ENCODE results near the gene SYNDIG1.

Gene SYNDIG1

DNA sequence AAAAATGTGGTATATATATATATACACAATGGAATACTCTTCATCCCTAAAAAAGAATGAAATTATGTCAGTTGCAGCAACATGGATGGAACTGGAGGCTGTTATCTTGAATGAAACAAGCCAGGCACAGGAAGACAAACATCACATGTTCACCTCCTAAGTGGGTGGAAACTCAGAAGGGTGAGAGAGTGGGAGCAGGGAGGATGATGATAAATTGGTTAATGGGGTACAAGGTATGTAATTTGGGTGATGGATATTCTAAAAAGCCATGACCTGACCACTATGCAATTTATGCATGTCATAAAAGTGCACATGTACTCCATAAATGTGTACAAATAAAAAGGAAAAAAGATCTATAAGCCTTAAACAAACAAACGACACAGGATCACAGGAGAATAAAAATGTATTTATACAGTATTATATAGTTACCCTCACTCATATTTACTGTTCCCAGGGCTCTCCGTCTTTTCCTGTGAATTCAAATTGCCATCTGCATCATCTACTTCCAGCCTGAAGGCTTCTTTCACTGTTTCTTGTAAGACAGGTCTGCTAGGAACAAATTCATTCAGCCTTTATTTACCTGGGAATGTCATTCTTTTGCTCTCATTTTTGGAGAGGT is 89.8 kb downstream of the SYNDIG1 start:
- no peak for FAIRE-seq
- DNase-seq (ENCODE audit: low spot score), result no peak

DNA sequence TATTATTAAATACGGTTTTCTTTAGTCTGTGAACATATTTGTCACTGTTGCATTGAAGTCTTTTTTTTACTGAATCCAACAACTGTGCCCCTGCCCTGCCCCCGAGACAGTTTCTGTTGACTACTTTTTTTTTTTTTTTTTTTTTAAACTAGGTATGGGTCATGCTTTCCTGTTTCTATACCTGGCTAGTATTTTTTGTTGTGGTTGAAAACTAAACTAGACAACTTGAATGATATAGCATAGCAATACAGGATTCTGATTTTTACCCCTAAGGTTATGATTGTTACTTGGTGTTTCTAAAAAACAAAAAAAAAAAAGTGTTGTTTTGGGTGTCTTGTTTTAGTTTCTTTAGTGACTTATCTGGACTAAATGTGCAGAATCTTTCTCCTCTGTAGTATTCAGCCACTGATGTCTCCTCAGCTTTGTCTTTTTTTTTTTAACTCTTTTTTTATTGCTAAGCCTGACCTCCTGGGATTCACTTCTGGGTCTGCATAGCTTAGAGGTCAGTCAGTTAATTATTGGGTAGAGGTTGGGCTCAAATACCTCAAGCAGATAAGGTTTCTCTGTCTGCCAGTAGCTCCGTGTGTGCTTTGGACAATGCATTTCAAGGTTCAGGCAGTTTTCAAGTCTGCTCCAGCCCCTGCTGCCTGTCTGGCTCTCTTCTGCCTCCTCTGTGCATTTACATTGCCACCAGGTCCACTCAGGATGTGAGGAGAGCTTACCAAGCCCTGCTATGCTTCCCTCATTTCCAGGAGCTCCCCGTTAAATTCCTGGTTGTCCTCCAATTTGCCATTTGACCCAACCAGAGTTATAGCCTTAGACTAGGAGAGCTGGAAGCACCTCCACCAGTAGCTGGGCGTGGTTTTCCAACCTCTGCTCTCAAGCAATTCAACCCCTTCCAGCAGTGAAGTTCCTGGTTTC is 91.4 kb downstream of the SYNDIG1 start:
- DNase-seq (ENCODE audit: low spot score) (no peak), FAIRE-seq (no peak)

DNA sequence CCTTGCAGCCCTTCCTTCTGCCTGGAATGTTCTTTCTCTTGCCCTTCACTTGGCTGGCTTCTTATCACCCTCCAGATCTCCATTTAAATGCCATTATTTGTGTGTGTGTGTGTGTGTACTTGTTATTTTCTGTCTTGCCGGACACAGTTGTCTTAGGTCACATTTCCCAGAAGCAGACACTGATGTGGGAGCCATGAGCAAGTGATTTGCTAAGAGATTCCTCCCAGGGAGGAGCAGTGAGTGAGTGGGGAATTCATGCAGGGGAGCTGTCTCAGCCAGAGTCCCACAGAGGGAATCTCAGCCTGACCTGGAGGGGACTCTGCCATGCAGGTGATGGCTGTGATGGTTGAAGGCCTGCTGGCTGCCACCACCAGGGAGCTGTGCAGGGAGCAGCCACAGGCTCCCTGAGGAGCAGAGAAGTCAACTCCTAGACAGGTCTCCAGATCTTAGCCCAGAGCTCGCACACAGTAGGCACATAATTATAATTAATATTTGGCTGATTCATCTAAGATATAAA is 96.5 kb downstream of the SYNDIG1 start:
- DNase-seq (ENCODE audit: low spot score) (no peak), FAIRE-seq (no peak)

DNA sequence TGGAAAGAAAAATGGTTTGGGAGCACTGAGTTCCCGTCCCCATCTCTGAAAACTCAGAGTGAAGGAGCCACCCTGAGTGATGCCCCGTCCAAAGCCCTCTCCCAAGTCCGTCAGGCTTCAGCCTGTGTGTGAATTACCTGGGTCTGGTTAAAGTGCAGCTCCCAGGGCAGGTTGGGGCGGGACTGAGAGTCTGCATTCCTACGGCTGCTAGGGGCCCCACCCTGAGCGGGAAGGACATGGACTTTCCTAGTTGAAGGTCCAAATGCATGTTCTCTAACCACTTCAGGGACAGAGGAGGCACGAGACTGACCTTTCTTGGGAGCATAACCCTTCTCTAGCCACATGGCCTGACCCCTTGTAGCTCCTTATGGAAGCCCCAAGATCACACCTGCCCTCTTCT is 97.2 kb downstream of the SYNDIG1 start:
- no peak for DNase-seq (ENCODE audit: low spot score)
- FAIRE-seq, result no peak

DNA sequence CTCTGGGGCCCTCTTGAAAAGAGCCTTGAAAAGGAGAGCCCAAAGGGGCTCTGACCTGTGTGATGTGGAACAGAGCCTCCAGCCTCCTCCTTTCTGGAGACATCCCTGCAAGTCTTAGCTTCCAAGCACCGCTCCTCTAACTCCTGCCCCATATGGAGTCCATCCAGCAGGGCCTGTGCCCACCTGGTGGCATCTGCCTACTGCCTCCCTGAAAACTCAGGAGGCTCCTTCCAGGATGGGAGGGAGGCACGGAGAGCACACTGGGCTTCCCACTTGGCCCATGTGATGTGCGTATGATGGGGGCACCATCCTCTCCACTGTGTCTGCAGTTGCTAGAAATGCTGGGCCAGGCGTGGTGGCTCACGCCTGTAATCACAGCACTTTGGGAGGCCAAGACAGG is 98.1 kb downstream of the SYNDIG1 start:
- FAIRE-seq (no peak), DNase-seq (ENCODE audit: low spot score) (no peak)

DNA sequence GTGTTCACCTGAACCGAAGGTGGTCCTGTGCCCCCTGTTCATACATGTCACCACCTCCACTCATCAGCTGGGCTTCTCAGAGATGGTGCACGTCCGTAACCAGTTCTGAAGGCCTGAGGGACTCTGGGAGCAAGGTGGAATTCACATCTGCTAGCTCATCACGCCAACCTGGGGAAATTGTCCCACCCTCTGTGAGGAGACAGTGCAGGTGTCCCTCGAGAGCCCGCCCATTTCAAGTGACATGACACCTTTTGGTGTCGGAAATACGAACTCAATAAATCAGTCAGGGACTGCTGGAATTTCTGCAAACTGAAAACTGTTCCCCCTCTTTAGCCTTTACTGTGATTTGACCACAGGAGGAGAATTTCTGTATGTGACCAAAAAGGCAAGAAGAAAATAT is 99.4 kb downstream of the SYNDIG1 start:
- FAIRE-seq, result no peak

DNA sequence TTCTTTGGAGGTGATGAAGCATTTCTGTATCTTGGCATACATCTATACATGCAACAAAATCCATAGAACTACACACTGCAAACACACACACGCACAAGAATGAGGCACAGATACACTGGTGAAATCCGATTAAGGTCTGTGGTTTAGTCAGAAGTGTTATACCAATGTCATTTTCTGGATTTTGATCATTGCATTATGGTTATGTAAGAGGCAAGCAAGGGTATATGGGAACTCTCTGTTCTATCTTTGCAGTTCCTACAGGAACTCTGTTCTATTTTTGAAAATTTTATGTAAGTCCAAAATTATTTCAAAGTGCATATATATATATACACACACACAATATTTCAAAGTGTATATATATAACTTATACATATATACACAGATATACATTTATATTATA is 101.7 kb downstream of the SYNDIG1 start:
- FAIRE-seq, result no peak
- no peak for DNase-seq (ENCODE audit: low spot score)

More for the DNA sequence above, 99.4 kb downstream of the SYNDIG1 start:
- no peak for DNase-seq (ENCODE audit: low spot score)

DNA sequence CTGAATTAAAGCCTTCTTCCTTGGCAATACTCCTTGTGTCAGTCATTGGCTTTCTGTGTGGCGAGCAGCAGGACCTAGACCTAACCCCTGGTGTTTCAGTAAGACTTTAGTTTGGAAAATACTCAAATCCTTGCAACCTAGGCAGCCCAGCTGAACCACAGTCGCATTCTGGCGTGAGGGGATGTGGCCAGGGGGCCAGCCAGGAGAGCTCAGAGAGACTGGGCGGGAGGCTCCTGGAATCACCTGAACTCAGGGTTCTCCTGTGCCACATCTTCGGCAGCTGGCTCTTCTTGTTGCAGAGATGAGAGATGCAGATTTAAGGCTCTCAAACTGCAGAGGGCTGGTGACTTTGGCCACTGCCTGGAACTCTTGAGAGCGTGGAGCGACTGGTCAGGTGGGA is 102.7 kb downstream of the SYNDIG1 start:
- FAIRE-seq (no peak), DNase-seq (ENCODE audit: low spot score) (no peak)

DNA sequence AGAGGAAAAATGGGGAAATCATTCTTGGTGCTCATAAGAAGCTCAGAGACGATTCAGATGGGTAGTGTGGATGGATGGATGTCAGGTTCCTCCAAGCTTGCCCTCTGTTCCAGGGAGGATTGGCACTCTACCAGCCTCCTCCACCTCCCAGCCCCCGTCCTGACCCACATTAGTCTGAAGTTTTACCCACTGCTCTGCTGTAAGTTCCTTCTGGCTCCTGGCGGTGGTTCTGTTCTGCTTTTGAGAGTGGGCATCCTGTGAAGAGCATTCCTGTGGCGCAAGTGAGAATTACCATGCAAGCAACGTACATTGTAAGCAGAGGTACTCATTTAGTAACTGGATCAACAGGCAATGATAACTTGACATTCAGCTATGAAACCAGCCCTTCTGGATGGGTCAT is 103.4 kb downstream of the SYNDIG1 start:
- DNase-seq (ENCODE audit: low spot score) (no peak), FAIRE-seq (no peak)

DNA sequence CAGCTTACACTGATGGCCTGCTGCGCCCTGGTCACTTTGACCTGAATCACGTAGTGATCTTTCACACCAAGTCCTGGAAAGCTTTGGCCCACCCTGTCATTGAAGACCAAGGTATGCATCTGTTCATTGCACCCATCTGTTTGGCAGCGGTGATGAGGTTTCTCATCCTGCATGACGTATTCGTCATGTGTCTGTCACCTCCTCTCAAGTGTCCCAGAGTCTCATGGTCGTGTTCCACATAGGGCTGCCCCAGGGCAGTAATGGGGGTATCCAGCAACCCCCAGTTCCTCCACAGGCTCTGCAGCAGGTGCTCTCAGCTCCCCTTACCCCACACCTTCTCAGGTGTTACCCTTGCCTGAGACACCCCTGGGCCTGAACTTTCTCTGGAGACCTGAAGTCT is 104.1 kb downstream of the SYNDIG1 start:
- DNase-seq (ENCODE audit: low spot score) (no peak), FAIRE-seq (no peak)

DNA sequence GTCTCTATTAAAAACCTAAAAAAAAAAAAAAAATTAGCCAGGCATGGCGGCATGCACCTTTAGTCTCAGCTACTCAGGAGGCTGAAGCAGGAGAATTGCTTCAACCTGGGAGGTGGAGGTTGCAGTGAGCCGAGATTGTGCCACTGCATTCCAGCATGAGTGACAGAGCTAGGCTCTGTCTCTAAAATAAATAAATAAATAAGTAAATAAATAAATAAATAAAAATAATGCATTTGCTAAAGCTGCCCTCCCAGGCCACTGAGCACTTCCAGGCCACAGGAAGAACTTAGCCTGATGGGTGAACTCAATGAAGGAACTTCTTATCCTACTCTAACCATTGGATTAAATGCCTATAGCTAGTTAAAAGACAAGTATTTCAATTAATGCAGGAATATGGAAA is 104.9 kb downstream of the SYNDIG1 start:
- FAIRE-seq (no peak), DNase-seq (ENCODE audit: low spot score) (no peak)

DNA sequence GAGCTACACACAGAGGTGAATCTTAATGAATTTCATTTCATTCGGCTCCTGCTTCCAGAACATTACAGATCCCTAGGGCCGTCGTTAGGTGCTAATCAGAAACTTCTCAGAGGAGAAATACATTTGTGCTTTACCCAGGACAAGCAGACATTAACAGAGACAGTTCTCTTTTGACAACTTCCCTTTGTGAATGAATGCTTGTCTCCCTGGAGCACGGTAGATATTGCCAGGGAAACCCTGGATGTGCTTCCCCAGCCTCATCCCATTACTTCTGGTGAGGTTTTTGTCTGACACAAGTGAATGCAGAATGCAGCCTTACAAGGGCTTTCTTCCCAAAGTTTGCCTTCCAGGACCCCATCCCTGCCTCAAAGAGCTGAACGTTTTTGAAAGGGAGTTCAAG is 105.4 kb downstream of the SYNDIG1 start:
- DNase-seq (ENCODE audit: low spot score) (no peak), FAIRE-seq (no peak)

DNA sequence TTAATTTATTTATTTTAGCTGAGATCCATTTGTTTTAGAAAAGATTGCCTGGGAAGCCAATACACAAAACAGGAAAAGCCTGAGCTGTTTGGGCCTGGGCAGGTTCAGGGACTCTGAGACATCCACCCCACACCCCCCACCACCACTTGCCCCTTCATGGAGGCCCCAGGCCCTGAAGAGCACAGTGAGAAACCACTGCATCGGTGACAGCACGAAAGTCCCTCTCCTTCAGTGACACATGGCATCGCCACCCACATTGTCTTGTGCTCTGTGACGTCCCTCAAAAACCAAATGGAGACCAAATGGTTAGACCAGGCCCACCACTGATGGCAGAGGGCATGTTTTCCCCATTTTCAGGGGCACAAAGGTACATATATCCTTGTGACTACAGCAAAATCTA is 106.4 kb downstream of the SYNDIG1 start:
- DNase-seq (ENCODE audit: low spot score) (no peak), FAIRE-seq (no peak)

DNA sequence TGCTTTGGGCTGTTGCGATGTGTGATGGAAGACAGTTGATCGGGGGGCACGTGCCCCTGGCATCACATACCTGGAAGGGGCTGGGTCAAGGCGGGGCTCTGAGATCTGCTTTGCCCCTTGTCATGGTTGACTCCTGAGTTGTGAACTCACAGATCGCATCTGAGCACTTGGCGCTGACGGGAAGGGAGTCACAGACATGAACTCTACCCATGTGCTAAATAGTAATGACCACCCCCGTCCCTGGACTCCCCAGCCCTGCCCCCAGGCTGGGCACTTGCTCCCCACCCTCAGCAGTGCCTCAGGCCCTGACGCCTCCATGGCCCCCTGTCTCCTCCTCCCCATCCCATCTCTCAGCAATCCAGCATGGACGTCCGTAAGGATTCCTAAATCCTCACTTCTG is 107.0 kb downstream of the SYNDIG1 start:
- no peak for FAIRE-seq
- no peak for DNase-seq (ENCODE audit: low spot score)

DNA sequence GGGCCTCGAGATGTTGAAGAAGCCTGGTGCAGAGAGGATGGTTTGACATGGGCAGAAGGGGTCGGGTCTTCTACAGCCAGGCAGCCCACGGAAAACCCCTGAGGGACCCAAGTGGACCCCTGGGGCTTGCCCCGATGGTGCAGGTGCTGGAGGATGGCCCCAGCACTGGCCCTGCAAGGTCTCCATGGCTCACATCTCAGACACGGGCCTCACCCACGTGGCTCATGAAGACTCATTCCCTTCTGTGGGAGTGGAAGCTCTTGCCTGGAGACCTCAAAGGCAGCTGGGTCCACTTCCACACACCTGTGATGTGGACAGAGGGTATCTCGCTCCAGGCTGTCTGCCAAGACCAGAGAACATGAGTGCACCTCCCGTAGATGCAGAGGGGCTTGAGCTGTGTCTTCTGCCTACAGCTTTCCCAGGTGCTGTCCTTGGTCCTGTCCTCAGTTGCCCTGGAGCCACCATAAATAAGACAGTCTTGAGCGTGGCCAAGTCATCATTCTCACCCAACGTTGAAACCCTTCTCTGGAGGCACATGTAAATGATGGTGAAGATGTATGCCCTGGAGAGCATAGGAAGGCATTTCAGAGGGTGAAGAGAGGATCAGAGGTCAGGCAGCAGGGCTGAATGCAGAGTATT is 108.0 kb downstream of the SYNDIG1 start:
- DNase-seq (ENCODE audit: low spot score) (no peak), FAIRE-seq (no peak)

DNA sequence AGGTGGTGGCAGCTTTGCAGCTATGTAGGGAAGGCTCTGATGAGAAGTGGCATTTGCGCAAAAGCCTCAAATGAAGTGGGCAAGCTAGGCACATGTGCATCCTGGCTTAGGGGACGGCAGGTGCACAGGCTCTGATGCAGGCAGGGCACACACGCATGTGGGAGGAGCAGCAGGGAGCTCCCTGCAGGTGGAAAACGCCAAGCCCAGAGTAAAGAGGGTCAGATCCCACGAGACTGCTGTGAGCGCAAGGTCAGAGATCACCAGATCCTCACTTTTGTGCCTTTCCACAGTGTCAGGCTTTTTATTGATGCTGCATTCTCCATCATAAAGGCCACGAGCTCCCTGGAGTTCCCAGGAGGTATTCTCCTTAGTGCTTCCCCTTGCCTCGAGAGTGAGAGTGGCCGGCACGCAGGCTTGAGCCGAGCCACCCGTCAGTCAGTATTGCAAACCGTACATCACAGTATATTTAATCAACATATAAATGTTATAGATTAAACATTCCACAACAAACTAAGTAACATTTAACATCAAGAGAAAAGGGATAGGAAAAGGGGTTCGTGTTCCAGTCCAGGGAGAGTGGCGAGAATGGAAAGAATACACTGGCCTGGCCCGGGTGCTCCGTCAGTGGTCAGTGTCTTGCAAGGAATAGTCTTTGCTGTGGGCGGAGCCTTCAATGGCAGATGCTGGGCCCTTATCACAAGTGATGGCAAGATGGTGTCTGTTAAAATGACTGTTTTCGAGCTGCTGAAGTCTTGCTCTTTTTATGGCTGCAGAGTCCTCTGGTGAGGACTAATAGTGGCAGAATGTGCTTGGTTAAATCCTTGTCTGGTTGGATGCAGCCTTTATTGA is 109.4 kb downstream of the SYNDIG1 start:
- FAIRE-seq (no peak), DNase-seq (ENCODE audit: low spot score) (no peak)

DNA sequence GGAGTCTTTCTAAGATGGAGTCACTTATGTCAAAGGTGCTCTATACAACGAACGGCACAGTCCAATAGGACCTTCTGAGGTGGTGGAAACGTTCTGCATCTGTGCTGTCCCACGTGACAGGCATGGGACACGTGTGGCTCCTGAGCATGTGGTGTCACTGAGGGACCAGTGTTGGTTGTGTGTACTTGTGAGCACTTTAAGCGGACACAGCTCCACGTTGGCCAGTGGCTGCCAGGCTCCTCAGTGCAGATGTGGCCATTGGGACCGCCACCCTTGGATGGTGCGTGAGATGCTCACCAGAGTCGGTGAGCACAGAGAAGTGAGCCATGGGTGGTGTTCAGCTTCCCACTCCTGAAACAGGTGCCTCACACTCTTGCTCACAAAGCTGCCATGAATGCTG is 110.0 kb downstream of the SYNDIG1 start:
- FAIRE-seq (no peak), DNase-seq (ENCODE audit: low spot score) (no peak)

DNA sequence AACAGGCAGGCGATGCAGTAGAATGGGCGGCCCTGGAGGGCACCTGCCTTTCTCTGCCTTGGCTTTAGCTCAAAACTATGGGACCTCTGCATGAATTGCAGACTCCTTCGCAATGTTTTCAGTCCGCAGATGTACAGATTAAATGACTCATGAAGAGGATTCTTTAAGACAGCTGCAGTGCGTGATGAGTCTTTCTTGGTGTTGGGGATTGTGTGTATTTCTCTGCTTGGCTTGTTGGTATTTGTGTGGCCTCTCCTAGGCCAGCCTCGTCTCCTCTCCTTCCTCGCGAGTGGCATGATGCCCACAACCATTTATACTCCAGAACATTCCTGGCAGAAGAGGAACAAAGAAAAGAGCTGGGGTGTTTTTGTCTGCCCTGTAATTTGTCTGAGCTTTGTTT is 110.6 kb downstream of the SYNDIG1 start:
- FAIRE-seq (no peak), DNase-seq (ENCODE audit: low spot score) (no peak)

DNA sequence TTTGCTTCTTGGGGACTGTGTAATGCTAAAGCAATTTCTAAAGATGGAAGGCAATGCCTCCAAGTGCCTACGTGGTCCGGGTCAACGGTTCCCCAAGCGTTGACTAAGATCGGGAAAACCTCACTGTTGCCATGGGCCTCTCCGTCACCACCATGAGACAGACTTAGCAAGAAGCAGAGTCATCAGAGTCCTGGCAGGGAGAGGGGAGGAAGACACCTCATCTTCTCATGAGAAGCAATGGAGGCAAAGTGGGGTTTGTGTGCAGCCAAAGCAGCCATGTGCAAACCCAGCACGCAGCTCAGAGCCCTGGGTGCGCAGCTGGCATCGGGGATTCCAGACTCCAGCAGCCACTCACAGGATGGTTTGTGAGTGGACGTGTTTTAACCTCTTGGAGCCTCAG is 111.4 kb downstream of the SYNDIG1 start:
- DNase-seq (ENCODE audit: low spot score), result no peak
- no peak for FAIRE-seq

DNA sequence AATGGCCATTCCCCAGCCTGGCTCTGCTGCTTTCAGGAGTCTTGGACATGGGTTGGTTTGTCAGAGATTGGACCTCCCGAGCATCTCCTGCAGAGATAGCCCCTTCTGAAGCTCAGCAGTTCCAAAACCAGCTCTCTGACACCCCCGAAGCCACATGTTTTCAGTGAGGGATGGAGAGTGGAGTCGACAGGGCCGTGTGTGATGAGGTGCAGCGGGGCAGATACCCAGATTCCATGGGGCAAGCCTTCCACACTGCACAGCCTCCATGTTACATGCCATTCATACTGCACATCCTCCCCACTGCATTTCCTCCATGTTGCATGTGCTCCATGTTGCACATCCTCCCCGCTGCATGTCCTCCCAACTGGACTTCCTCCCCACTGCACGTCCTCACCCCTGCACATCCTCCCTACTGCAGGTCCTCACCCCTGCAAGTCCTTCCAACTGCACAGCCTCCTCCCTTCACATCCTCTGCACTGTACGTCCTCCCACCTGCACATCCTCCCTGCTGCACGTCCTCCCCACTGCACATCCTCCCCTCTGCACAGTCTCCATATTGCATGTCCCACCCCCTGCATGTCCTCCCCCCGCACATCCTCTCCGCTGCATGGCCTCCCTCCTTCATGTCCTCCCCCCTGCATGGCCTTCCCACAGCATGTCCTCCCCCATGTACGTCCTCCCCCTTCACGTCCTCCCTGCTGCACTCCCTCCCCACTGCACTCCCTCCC is 112.2 kb downstream of the SYNDIG1 start:
- FAIRE-seq, result no peak
- no peak for DNase-seq (ENCODE audit: low spot score)
